Measurements from ENCODE around the gene FAF1. TPM values are rescaled to one million over a fixed set of nuclear protein-coding genes. Genes with fewer than 3 reads are reported as not detected.

Gene FAF1
- total and polyA plus RNA-seq, 2 of the 8 experiments (the other 6 are each of a cell fraction or from before 2014, with no cell fraction given) = 10.8 to 65.9 TPM

DNA sequence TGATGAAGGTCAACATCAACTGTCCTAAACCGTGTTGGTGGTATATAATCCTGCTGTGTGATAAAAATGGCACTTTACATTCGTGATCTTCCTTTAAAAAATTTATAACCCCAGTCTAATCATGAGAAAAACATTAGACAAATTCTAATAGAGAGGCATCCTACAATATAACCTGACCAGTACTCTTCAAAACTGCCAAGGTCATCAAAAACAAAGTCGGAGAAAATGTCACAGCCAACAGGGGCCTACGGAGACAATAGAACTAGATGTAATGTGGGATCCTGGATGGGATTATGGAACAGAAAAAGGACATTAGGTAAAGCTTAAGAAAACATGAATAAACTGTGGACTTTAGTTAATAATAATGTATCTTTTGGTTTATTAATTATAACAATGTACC lies 34.9 kb upstream of the FAF1 start:
- Histone ChIP-seq H2BK120ac (replicated peaks; ENCODE audit: low read depth, low read length) (no peak overlapping the region), H3K79me2 (ENCODE audit: control insufficient read depth in 1 of 2, insufficient read depth in 2 of 2, low read length in 2 of 2) (no peaks in the 10 kb centered on the region), H3K27me3 (replicated peaks in 1 of 4; ENCODE audit: control insufficient read depth in 3 of 4, extremely low read depth in 1 of 4, insufficient read depth in 3 of 4, low read length in 3 of 4) (no peaks in the 10 kb centered on the region), H3K9me3 (ENCODE audit: insufficient read depth in 2 of 2, low read depth in 1 of 2, low read length in 1 of 2) (no peaks in the 10 kb centered on the region), H3K79me1 (ENCODE audit: low read depth, low read length) (no peaks in the 10 kb centered on the region), H3K9ac (replicated peaks in 1 of 4; ENCODE audit: extremely low read depth in 1 of 4, low read depth in 3 of 4, low read length in 3 of 4) (no peak overlapping the region), H3K36me3 (ENCODE audit: control insufficient read depth in 2 of 4, insufficient read depth in 4 of 4, low read length in 3 of 4) (no peaks in the 10 kb centered on the region), H3K4me2 (ENCODE audit: insufficient read depth in 1 of 2, low read depth in 2 of 2, low read length in 2 of 2) (no peak overlapping the region), H3K23ac (ENCODE audit: insufficient read length) (no peak overlapping the region), H3K14ac (ENCODE audit: insufficient read length) (no peak overlapping the region), H3K18ac (ENCODE audit: extremely low read depth, low read length) (no peak overlapping the region), H2BK15ac (ENCODE audit: low read length) (no peak overlapping the region), H3K27ac (ENCODE audit: low read depth, low read length) (no peak overlapping the region), H2BK12ac (ENCODE audit: low read depth, low read length) (no peak overlapping the region), H4K8ac (ENCODE audit: extremely low read depth, insufficient read depth, low read length) (no peak overlapping the region), H2BK5ac (ENCODE audit: low read depth, low read length) (no peak overlapping the region), H2BK20ac (ENCODE audit: low read length) (no peak overlapping the region), H3K23me2 (ENCODE audit: low read depth, low read length) (no peaks in the 10 kb centered on the region), H2AK5ac (ENCODE audit: low read depth, low read length) (no peak overlapping the region), H3K56ac (replicated peaks; ENCODE audit: insufficient read length, low read depth, low read length) (no peak overlapping the region), H4K20me1 (replicated peaks in 1 of 2; ENCODE audit: control insufficient read depth in 1 of 2, insufficient read depth in 2 of 2, low read length in 2 of 2) (no peaks in the 10 kb centered on the region), H2AFZ (ENCODE audit: low read length) (no peak overlapping the region), H3K4ac (replicated peaks; ENCODE audit: insufficient read length, low read depth, low read length) (no peak overlapping the region), H4K91ac (replicated peaks; ENCODE audit: insufficient read length, low read length) (no peak overlapping the region), H3K4me1 (replicated peaks in 1 of 4; ENCODE audit: control insufficient read depth in 3 of 4, insufficient read depth in 4 of 4, low read length in 3 of 4) (no peaks in the 10 kb centered on the region), H4K5ac (ENCODE audit: insufficient read length, low read depth, low read length) (no peak overlapping the region), H3K4me3 (ENCODE audit: extremely low read depth in 1 of 4, insufficient read depth in 2 of 4, low read depth in 3 of 4, low read length in 4 of 4) (no peak overlapping the region)
- TF ChIP-seq MAFK (IDR thresholded peaks at IDR 0.05; ENCODE audit: low read depth, low read length) = 0 out of 2 replicates have a peak, but pooled peaks have one; percentile 39
- TF ChIP-seq FOSL1 (IDR thresholded peaks at IDR 0.05; ENCODE audit: insufficient read depth, low read depth, low read length) = no peak
- CTCF ChIA-PET (ENCODE audit: partially characterized antibody) = interaction anchor here (1.1 to 1.4 kb wide), 2 partner anchors 10 to 195 kb away, joined by 3 to 5 read pairs; no protein-coding TSS in a partner anchor
- DNase-seq (ENCODE audit: low read depth in 1 of 2, low spot score in 2 of 2) (no peak), FAIRE-seq (no peak)
- WGBS, 2 experiments (ENCODE audit: extremely low coverage in 1 of 2, insufficient coverage in 1 of 2, insufficient read length in 1 of 2, insufficient replicate concordance in 2 of 2, low coverage in 1 of 2, low lambda C conversion rate in 2 of 2, missing lambda C conversion rate in 1 of 2) = 83% methylated on average over 4 of the region's 4 CpGs; no CpG with 5 or more reads in 1 of the 2 experiments
- POLR2A ChIA-PET (ENCODE audit: partially characterized antibody) = no interaction called here

Data from H1 (cell line).